HG03469 (cell line): ENCODE results near the gene GORASP2.
A peak's percentile ranks its signal among the peaks of the same experiment; 100 is the strongest.

ENCODE experiments used
- ATAC-seq: cut with Tn5 transposase; IDR thresholded peaks from one replicate; pipeline ENCODE4 v1.9.1; 2021; ENCODE audit warnings: mild to moderate bottlenecking, moderate library complexity, moderate number of reproducible peaks; ENCODE audit not compliant: unreplicated experiment

Gene GORASP2

DNA sequence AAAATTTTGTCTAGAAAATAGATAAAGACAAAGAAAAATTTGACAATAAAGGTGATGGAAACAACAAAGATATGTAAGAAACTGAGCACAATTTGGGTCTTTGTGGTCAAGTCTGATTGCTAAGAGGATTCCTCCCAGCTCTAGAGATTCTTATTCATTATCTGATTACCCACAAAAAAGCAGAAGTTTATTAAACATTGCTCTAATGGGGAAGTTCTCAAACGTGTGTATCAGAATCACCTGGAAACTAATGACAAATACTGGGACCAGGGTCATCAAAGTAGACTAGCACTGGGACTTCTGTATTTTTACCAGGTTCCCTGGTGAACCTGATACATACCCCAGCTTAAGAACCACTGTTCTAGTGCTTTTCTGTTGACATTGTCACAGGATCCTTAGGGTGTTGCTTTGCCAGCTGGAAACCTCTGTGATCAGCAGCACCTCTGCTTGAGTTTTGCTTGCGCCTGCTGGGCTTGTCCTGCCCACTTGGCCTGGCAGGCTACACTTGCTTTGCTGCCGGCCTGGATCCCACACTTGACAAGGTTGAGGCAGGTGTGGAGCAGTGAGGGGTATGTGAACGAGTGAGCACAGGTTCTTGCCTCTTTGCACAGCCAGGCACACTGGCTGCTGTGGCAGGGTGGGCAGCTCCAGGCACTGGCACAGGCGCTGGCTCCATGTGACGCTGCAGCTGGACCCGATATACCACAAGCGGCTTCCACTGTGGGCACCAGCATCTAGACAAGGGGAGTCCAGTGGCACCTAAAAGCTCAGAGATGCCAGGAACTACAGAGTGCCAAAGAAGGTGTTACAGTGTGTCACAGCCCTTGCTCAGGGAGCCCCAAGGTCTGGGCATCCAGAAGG is 6.2 kb upstream of the GORASP2 start:
- ATAC-seq, result no peak

DNA sequence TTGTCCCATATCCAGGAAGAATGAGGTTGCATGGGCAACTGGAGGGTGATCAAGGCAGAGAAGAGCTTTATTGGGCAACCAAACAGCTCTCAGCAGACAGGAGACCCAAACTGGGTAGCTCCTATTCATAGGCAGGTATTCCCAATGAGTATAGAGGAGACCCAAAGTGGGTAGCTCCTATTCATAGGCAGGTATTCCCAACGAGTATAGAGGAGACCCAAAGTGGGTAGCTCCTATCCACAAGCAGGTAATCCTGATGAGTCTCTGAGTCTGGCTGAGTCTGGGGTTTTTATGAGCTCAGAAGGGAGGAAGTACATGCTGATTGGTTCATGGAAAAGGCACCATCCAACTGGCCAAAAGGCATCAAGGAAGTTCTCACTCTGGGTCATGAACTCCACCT is 5.3 kb upstream of the GORASP2 start:
- no peak for ATAC-seq

DNA sequence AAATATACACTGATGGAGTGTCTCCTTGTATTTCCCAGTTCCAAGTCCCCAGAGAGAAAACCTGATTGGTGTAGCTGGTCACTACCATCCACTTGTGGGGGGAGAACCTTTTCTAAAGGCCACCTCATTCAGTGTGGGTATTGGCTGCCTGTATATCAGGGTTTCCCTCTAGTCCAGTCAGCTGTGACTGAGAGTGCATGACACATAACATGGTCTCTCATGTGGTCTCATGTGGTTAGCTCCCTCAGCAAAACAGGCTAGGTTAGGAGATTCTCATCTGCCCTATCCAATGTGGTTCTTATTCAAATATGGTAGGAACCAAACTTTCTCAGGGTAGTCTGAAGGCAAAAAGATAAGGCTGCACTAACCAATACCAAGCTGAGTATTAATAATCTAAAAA is 4.1 kb upstream of the GORASP2 start:
- ATAC-seq, result no peak

DNA sequence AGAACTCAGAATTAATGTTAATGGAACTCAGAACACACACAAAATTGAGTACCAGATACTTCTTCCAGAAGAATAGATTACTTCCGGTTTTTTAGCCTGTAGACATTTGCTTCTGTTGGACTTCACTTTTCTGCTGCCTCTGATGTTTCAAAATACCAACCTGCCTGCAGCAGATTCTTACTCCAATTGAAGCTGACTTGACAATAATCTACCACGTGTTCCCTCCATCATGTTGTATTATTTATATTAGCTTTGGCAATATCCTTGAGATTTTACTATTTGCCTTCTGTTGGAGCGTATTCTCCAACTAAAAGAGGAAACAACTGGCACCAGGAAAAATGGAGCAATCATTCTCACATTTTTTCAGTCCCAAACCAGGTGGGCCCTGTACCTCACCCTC is 3.1 kb upstream of the GORASP2 start:
- no peak for ATAC-seq

DNA sequence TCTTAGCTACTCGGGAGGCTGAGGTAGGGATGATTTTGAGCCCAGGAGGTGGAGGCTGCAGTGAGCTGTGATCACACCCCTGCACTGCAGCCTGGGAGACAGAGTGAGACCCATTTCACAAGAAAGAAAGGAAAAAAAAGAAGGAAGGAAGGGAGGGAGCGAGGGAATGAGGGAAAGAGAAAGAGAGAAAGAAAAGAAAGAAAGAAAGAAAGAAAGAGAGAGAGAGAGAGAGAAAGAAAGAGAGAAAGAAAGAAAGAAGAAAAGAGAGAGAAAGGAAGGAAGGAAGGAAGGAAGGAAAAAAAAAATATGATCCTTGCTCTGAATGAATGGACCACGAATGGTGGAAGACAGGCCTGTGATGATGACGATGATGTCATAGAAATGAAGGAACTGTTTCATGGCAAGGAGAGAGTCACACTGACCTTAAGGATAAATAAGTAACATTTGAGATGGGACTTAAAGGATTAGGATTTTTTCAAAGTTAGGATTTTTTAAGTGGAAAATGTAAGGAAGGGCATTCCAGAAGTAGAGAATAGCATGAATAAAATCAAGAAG is 2.2 kb upstream of the GORASP2 start:
- no peak for ATAC-seq

DNA sequence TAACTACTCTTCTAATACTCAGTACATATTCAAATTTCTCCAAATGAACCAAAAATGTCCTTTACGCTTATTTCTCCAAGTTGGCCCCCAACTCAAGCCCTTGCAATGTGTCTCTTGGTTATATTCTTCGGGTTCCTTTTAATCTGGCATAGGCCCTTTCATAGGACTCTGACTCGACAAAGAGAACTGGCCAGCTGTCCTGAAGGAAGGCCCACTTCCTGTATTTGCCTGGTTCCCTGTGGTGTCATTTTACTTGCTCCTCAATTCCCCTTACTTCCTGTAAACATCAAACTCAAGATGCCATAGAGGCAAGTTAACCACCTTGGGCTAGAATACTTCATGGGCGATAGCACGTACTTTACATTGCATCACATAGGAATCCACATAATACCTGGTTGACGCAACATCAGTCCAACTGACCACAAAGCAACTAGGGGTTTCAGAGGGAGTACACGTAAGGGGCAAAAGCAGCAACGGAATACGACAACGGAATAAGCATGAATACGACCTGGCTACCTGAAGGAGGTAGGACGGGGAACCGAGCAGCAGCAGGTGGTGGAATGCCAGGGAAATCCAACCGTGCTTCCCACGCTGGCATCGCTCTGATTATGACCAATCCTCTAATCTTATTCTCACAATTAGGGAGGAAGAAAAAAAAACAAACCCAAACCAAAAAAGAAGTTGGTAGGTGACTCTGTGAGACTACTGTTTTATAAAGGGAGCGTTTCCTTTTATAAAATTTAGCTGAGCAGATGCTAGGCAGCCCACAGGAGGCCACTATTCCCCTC is 823 bp upstream of the GORASP2 start:
- no peak for ATAC-seq

DNA sequence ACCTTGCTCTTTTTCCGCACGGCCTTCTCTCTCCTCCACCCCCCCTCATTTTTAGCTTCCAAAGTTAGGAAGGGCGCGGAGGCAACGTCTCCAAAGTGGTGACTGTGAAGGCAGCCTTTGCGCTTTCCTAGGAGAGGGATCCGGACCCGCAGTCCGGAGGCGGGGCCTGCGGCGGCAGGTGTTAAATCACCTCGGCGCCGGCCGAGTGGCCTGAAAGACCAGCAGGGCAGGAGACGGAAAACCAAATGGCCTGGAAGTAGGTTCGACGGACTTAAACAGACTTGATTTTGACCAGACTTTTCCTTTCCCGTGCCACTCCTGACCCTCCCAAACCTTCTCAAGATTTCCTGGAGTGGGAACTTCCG is 615 bp downstream of the GORASP2 start:
- ATAC-seq, result no peak

DNA sequence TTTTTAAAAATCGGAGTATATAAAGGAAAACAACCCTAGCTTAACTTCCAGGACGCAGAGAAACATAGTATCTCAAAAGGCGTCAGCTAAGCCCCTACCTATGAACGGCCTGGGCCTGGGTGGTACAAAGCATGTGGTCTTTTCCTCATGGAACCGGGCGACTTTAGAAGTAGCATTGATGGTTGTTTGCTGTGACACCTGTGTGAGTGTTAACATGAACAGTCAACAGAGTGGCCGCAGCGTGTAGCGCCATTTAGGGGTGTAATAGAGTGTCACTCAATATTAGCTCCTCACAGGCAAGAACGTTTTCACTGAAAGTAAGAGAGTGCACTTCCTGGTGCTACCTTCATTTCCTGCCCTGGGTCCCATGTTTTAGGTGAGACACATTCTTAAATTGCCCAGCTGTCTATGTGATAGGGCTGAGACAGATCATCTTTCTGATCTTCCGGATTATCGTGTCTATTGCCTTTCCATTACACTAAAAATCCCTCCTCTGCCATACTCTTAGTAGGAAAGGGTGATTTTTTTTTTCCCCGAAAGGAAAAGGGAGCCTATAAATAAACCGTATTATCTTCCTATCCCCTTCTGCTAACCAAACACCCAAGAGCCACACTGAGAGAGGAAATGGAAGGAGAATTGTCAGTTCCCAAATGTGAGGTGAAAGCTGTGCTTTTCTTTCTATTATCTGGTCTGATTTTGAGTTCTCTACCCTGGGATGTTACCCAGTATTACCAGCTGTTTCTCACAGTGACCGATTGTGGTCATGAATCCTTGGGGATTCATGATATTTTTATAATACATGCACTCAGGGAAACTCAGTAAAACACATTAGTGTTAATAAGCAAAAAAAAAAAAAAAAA is 1.3 kb downstream of the GORASP2 start:
- peak; percentile 26 for ATAC-seq

DNA sequence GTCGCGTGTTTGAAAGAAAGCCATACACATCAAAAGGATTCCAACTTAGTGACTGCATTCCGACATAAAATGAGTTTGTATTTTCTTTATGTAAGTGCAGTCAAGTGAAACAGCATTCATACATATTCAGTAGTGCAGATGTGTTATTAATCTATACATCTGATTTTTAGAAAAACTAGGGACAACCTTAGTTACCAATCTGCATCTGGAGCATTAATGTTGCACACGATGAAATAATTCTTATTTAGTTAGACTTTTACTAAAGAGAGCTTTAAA is 1.9 kb downstream of the GORASP2 start:
- no peak for ATAC-seq

DNA sequence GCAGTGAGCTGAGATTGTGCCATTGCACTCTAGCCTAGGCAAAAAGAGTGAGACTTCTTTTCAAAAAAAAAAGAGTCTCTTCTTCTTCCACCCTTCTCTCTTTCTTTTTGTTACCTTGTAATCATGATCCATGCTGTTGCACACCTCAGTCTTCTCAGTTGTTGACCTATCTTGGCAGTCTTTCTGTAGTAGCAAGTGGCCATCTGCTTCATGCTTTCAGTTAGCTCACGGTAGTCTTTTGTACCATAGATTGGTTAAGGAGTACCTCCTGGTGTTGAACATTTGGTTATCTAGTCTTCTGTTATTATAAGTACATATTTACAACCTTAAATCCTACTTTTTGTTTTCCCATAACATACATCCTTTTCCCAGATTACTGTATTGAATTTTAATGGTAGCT is 3.1 kb downstream of the GORASP2 start:
- no peak for ATAC-seq

DNA sequence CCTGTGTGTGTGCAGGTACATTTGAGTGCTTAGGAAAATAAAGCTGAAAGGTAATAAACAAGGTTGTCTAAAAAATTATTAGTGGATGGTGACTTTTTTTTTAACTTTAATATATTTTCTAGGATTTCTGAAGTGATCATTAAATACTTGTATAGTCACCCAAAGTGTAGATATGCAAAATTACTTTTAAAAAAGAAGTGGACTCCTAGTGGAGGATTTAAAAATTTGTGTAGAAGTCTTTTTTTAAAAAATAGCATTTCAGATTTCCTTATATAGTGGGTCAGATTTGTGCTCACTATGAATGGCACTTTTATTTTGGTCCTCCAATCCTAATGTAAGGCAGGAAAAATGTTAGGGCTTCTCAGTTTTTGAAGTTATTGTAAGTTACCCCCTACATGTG is 3.9 kb downstream of the GORASP2 start:
- ATAC-seq, result no peak

DNA sequence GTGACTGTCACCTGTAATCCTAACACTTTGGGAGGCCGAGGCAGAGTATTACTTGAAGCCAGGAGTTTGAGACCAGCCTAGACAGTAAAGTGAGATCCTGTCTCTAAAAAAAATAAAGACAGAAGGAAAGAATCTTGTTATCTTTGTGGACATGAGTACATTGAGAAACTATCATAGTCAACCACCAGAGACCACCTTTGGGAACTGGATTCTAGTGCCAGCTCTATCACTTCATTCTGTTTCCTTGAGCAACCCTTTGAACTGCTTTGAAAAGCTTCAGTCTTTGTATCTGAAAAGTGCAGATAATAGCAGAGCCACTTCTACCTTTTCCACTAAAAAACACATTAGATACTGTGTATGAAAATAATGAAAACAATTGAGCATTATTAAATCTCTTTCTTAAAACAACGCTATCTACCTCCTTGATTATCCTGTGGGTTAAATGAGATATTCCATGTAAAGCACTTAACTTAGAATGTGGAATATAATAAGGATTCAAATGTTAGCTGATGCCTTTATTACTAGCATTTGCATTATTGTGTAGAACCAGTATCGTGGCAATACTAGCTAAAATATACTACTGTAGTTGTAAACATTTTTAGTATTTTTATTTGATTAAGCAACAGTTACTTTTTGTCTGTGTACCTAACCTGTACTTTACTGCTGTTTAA is 8.8 kb downstream of the GORASP2 start:
- ATAC-seq, result no peak

DNA sequence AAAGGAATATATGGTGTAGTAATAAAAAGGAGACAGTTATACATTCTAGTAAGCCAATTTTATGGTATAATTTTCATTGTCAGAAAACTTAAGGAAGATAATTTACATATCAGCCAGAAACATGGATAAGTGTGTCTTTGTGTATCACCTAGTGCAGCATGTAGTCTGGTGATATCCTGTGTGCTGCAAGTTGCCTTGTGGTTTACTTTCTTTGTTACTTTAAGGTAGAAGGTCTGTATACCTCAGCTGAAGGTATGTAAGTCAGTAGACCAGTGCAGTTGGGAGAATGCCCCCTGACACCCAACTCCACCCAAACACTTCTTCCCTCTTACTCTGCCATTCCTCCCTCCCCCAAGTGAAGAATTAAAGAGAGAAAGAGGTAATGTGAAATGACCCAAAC is 11.0 kb downstream of the GORASP2 start:
- no peak for ATAC-seq

DNA sequence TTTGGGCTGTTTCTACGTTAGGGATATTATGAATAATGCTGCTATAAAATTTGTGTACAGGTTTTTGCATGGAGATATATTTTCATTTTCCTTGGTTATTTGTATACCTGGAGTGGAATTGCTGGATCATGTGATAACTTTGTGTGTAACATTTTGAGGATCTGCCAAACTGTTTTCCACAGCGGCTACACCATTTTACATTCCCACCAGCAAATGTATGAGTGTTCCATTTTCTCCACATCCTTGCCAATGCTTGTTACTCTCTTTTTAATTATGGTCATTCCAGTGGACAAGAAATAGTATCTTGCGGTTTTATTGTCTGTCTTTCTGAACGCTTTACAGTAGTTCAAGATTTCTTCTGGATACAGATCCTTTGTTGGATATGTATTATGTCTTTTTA is 13.6 kb downstream of the GORASP2 start:
- ATAC-seq, result no peak

DNA sequence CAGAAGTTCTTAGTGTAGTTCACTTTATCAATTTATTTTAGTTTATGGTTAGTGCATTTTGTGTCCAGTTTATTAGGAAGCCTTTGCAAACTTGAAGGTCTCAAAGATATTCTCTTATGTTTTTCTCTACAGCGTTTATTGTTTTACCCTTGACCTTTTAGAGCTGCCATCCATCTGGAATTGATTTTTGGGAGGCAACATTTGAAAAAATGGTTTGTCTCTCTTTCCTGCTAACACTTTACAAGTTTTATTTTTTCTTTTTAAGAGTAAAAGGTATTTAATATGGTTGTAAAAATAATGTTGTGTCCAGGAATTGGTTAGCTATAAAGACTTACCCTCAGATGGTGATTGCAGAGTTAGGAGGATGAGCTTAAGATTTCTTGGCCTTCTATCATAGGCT is 14.0 kb downstream of the GORASP2 start:
- ATAC-seq, result no peak

DNA sequence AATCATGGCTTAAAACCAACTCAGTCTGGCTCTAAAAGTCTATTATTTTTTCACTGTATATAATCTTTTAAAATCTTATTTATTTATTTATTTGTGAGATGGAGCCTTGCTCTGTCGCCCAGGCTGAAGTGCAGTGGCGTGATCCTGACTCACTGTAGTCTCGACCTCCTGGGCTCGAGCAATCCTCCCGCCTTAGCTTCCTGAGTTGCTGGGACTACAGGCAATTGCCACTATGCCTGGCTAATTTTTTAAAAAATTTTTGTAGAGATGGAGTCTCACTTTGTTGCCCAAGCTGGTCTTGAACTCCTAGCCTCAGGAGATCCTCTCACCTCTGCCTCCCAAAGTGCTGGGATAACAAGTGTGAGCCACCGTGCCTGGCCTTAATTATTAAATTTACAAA is 14.5 kb downstream of the GORASP2 start:
- no peak for ATAC-seq

DNA sequence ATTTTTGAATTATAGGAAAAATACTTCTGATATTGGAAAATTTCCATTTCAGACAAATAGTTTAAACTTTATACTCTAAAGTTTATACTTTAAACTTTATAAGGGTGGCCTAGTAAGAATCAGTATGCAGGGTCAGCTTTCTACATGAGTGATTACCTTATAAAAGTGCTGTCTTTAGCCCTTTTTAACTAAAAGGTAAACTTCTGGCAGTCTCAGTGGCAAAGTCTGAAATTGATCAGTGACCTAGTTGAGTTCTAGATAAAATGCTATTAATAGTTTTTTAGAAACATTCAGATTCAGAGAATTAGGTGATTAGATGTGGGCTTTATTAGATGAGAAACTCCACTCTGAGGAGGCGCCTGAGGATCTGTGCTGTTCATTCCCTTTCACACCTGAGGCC is 15.5 kb downstream of the GORASP2 start:
- ATAC-seq, result no peak

DNA sequence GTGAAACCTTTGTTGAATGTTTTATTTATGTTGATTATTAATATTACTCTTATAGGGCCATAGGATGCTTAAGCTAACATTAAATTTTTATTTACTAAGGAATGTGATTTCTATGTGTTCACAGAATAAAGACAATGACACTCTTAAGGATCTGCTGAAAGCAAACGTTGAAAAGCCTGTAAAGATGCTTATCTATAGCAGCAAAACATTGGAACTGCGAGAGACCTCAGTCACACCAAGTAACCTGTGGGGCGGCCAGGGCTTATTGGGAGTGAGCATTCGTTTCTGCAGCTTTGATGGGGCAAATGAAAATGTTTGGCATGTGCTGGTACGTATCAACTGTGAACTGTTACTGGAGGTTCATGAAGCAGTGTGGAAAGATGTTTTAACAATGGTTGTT is 20.4 kb downstream of the GORASP2 start:
- ATAC-seq, result no peak

DNA sequence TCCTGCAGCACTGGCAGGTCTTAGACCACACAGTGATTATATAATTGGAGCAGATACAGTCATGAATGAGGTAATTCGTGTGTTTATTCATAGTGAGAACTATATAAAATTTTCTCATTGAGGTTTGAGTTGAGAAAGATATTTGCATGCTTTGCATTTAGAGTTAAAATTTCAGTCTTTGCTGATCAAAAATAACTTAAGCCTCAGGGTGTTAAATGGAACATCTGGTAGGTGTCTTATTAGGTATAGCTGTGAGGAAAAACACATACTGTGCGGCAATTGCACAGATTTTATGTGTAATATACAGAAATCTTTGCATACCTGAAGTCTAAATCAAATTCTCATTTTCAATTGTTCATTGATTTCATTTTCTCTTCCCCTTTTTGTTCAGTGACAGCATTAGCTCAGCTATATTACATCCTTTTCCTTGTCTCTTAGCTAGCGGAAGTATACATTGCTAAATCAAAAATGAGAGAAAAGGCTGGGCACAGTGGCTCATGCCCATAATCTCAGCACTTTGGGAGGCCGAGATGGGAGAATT is 21.2 kb downstream of the GORASP2 start:
- peak; percentile 68 for ATAC-seq

DNA sequence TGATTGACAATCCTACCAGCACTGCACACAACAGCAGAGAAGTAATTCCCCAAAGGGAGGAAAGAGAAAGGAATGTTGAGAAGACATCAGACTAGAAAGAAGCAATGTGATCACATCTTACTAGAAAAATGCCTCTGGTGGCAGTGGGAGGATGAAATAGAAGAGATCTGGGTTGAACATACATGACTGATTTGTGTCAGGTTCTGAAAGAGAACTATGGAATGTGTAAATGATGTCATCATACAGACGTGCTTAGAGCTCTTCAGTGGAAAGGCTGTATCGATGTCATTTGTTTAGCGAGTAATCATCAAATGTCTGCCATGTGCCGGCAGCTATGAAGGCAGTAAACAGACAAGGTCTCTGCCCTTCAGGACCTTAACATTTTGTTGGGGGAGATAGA is 24.9 kb downstream of the GORASP2 start:
- ATAC-seq, result no peak

DNA sequence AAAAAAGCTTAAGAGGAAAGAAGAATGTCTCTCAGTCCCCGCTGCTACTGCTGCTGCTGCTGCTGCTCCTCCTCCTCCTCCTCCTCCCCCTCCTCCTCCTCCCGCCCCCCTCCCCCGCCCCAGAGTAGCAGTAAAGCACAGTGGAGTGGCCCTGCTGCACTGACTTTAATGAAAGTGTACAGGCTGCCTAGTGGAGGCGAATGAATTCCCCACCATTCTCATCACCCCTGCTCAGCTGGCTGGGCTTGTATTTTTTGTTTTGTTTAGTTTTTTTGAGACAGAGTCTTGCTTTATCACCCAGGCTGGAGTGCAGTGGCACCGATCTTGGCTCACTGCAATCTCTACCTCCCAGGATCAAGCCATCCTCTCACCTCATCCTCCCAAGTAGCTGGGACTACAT is 34.3 kb downstream of the GORASP2 start:
- no peak for ATAC-seq
